Stimulated activated CD8-positive, alpha-beta memory T cell treated with anti-CD3 and anti-CD28 coated beads, Interleukin-7, amount 100 ng/mL, for 1 hour (primary cell): ENCODE measurements around the gene MSH6.

Experiments
- DNase-seq, 2 donors: peaks; one replicate each; pipeline ENCODE4 v3.0.0-alpha.2; 2020; ENCODE audit warnings: low read depth in 2 of 2

MSH6 gene

GRCh38 chr2:47782671-47783485, at the start of gene MSH6:
Gene MSH6 (plus strand): TSS chr2:47783145. CDS start chr2:47783234, 89 bp downstream.
- peak; percentile 70 to 76 for DNase-seq

GRCh38 chr2:47735136-47735869, 47.6 kb upstream of the MSH6 start:
- no peak for DNase-seq

DNA sequence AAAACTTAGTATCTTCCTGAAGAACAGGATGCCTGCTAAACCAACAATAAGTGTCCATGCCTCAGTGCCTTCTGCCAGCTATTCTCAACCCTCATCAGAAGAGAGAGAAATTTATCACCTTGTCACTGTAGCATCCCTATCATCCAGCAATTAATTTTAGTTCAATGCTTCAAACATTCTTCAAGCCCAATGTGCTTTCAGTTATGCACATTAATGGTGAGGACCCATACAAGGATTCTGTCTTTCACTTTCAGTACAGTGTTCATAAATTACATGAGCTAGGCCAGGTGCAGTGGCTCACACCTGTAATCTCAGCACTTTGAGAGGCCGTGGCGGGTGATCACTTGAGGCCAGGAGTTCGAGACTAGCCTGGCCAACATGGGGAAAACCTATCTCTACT, 47.0 kb upstream of the MSH6 start:
- DNase-seq, result no peak

- DNase-seq, result no peak
These were observed 45.6 kb upstream of the MSH6 start for GRCh38 chr2:47737191-47737975.

DNA sequence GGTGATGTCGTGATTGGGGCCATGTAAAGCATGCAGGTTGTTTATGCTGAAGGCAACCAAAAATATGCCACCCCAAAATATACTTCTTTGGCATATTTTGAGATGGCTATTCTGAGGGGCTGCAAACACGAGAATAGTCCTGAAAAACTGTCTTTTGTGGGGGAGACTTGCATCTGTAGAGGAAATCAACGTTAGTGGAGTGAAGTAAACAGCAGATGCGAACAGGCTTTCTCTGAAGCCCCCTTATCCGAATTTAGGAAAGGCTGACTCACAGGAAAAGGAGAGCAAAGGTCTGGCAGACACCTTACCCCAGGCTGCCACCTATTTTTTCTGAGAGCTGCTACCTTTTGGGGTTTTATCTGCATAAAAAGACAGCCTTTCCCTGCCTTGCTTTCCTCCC, 44.6 kb upstream of the MSH6 start:
- no peak for DNase-seq

GRCh38 chr2:47741101-47741500, 41.8 kb upstream of the MSH6 start:
- DNase-seq, result no peak

- no peak for DNase-seq
These were observed 41.3 kb upstream of the MSH6 start for GRCh38 chr2:47741637-47742036.

- DNase-seq, result no peak
These were observed 38.9 kb upstream of the MSH6 start for GRCh38 chr2:47744074-47744473.

DNA sequence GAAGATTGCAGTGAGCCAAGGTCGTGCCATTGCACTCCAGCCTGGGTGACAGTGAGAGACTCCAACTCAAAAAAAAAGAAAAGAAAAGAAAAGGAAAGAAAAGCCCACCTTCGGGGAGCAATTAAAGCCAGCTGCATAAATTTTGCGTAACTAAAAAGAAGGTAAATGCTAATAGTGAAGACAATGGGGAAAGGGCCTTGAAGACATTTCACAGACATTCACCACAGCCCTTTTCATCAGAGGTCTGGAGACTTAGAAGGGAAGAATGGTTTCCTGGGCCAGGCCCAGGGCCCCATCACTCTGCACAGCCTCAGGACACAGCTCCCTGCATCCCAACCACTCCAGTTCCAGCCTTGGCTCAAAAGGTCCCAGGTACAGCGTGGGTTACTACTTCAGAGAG, 35.1 kb upstream of the MSH6 start:
- no peak for DNase-seq

DNA sequence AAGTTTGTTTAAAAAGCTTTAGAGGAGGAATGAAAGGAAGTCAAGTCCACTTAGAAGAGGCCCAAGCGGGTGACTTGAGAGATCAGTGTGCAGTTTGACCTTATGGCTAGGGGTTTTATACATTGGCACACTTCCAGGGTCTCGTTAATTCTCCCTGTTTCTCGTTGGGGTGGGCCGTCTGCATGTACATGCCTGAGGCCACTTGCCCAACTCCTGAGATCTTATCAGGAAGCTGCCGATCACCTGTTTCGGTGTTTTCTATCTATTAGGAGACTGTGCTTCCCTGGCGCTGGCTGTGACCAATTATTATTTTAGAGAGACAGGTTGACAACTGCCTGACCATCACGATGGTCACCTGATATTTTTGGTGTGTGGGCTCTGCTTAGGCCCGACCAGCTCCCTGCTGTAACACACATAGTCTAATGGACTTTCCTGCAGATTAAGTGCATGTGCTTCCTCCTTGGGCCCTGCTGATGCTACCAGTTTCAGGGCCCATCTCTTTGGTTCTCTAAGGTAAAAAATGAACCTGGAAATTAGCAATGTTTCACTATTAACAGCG, 31.0 kb upstream of the MSH6 start:
- DNase-seq, result no peak

GRCh38 chr2:47767497-47767844, 15.5 kb upstream of the MSH6 start:
- DNase-seq, result no peak

GRCh38 chr2:47767880-47768609, 14.9 kb upstream of the MSH6 start:
- peak; percentile 44 to 59 for DNase-seq

GRCh38 chr2:47769318-47769717, 13.6 kb upstream of the MSH6 start:
- no peak for DNase-seq

GRCh38 chr2:47771211-47771610, 11.7 kb upstream of the MSH6 start:
- DNase-seq, result no peak

DNA sequence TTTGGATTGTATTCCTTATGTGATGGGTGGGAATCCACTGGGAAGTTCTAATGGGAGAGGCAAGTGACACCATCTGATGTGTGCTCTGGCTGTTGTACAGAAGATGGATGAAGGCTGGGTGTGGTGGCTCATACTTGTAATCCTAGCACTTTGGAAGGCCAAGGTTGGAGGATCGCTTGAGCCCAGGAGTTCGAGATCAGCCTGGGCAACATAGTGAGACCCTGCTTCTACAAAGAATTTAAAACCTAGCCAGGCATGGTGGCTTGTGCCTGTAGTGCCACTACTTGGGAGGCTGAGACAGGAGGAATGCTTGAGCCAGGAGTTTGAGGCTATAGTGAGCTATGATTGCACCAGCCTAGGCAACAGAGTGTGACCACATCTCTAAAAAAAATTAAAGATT, 10.6 kb upstream of the MSH6 start:
- no peak for DNase-seq

DNA sequence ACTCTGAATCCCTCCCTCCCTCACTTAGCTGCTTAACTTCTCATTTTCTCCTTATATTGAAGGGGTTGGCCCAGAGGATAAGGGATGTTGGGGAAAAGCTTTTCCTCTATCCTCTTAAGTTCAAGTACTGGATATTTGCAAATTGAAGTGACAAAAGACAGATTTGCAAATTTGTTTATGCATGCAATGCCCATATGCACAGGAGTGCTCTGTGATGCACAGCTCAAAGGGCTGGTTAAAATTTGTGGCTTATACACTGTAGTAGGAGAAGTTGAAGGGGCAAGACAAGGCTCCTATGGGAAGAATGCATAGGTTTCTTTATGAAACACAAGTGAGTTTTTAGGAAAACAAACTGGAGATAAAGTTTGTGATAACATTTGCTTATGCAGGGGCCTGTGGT, 8.4 kb upstream of the MSH6 start:
- DNase-seq, result no peak

DNA sequence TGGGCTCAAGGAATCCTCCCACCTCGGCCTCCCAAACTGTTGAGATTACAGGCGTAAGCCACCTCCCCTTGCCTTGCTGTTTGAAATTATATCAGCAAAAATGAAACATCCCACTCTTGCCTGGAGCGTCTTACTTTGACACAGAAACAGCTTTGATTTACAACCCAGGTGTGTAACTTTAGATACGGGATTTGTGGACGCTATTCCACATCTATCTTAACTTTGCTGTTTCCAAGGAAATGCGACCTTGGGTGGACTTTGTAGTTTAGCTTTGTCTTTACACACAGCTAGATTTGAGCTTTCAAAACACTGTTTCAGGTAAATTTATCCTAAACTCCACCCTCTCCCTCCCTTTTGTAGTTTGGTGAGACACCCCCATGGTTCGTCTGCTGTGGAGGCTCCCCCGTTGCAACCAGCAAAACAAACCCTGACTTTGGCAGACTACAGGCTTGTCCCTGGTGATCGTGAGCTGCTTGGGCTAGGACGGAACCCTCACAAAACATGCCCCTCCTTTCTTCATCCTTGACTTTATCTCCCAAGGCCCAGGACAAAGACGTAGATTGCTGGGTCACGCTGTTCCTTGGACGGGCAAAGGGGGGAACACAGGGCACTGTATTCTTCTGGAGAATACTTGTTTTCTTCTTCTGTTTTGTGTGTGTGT, 5.5 kb upstream of the MSH6 start:
- no peak for DNase-seq

DNA sequence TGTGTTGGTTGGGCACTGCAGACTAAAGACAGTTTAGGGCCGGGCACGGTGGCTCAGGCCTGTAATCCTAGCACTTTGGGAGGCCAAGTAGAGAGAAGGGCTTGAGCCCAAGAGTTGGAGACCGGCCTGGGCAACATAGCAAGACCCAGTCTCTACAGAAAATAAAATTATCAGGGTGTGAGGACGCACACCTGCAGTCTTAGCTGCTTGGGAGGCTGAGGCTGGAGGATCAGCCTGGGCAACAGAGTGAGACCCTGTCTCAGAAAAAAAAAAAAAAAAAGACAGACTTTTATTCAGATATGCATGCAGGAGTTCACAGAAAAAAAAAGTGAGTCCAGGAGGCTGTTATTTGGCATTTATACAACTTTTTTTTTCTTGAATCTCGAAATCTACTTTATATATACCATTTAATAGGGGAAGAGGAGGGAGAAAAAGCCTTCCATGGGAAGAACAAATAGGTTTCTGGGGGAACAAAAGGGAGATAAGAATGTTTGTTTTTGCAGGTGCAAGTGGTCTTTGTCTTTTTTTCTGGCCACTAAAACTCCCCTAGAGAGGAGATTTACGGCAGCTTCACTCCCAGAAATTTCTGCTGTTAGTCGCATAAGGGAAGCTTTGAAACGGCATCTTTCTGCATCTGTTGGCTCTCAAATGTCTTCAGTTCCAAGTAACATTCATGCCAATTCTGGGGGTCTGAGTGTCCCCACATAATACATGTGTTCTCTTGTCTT, 4.1 kb upstream of the MSH6 start:
- no peak for DNase-seq

GRCh38 chr2:47779426-47779790, 3.5 kb upstream of the MSH6 start:
- no peak for DNase-seq

GRCh38 chr2:47782381-47782670, 619 bp upstream of the MSH6 start:
- DNase-seq, result no peak
